Common myeloid progenitor, CD34-positive (primary cell): Measurements from ENCODE around the gene SDK1.

Experiments
- CTCF ChIA-PET: fragments of 350-600 bp; sonication (Branson Sonifier 250); formaldehyde crosslinking; loops from one replicate; lab custom pipeline; 2021; ENCODE audit warnings: antibody characterized with exemption; lab: Charles Lee
- POLR2A ChIA-PET: fragments of 350-600 bp; sonication (Branson Sonifier 250); formaldehyde crosslinking; loops from one replicate; lab custom pipeline; 2021; ENCODE audit warnings: antibody characterized with exemption; lab: Charles Lee
- DNase-seq, 3 donors: peaks; one replicate each; pipeline versions ENCODE4 v3.0.0 to v3.0.0-alpha.2; 2013
- H3K27ac ChIP-seq, 2 experiments: 1 replicate in 1 of 2; 2 replicates in 1 of 2; pipeline ENCODE4 v1.7.0; 2013; ENCODE audit warnings: inconsistent platforms in 2 of 2, low read length in 2 of 2, mild to moderate bottlenecking in 2 of 2, low read depth in 1 of 2, moderate library complexity in 1 of 2; ENCODE audit not compliant: severe bottlenecking in 2 of 2, insufficient read depth in 1 of 2, poor library complexity in 1 of 2
- H3K27me3 ChIP-seq, 5 experiments: replicated peaks in 2 of 5; 1 replicate in 3 of 5; 2 replicates in 2 of 5; pipeline versions ENCODE4 v1.6.1 to v1.7.0; 2013; ENCODE audit warnings: low read length in 4 of 5, mild to moderate bottlenecking in 2 of 5, moderate library complexity in 2 of 5, inconsistent platforms in 1 of 5; ENCODE audit not compliant: insufficient read depth in 5 of 5, control insufficient read depth in 4 of 5
- H3K36me3 ChIP-seq, 4 experiments: 1 replicate in 2 of 4; 2 replicates in 2 of 4; pipeline versions ENCODE4 v1.6.1 to v1.7.0; 2013; ENCODE audit warnings: low read length in 3 of 4, control low read depth in 1 of 4, mild to moderate bottlenecking in 1 of 4; ENCODE audit not compliant: control insufficient read depth in 4 of 4, insufficient read depth in 4 of 4
- H3K4me1 ChIP-seq, 4 experiments: 1 replicate in 3 of 4; 2 replicates in 1 of 4; pipeline versions ENCODE4 v1.6.1 to v1.7.1; 2013; ENCODE audit warnings: low read length in 3 of 4, mild to moderate bottlenecking in 3 of 4, control low read depth in 1 of 4, inconsistent platforms in 1 of 4, moderate library complexity in 1 of 4; ENCODE audit not compliant: control insufficient read depth in 4 of 4, insufficient read depth in 4 of 4; ENCODE audit errors: control extremely low read depth in 1 of 4
- H3K4me3 ChIP-seq, 7 experiments: 1 replicate in 4 of 7; 2 replicates in 3 of 7; pipeline versions ENCODE4 v1.5.1 to v1.7.0; 2013; ENCODE audit warnings: mild to moderate bottlenecking in 7 of 7, low read length in 6 of 7, moderate library complexity in 6 of 7, inconsistent platforms in 2 of 7, low read depth in 2 of 7, control low read depth in 1 of 7; ENCODE audit not compliant: insufficient read depth in 4 of 7, control insufficient read depth in 1 of 7; ENCODE audit errors: extremely low read depth in 1 of 7
- H3K9me3 ChIP-seq, 5 experiments: 1 replicate in 4 of 5; 2 replicates in 1 of 5; pipeline versions ENCODE4 v1.6.1 to v1.7.1; 2013; ENCODE audit warnings: low read length in 4 of 5, mild to moderate bottlenecking in 2 of 5, inconsistent platforms in 1 of 5, low read depth in 1 of 5, moderate library complexity in 1 of 5; ENCODE audit not compliant: control insufficient read depth in 4 of 5, insufficient read depth in 2 of 5; ENCODE audit errors: control extremely low read depth in 1 of 5
- WGBS: methylation state at CpG from one replicate; pipeline ENCODE4 v1.1.5; 2013; ENCODE audit not compliant: insufficient coverage; 5-methylcytosine and 5-hydroxymethylcytosine counted together

Gene SDK1

GRCh38 chr7:3551536-3551935, 250.5 kb downstream of the SDK1 start:
- Histone ChIP-seq H3K36me3 (no peaks in the 10 kb centered on the region), H3K27ac (no peak overlapping the region), H3K4me1 (no peaks in the 10 kb centered on the region), H3K27me3 (peaks cover 0 to 3% (median 0%) of the 10 kb centered on the region in 5 experiments), H3K4me3 (no peak overlapping the region), H3K9me3 (peaks cover 0 to 5% (median 0%) of the 10 kb centered on the region in 5 experiments)
- POLR2A ChIA-PET = no interaction called here
- no CpG with 5 or more reads among the region's 6 CpGs for WGBS
- DNase-seq = no peak
- CTCF ChIA-PET = no interaction called here

- ChIA-PET POLR2A (no interaction called here), CTCF (no interaction called here)
- no peaks in the 10 kb centered on the region for H3K36me3 ChIP-seq
- peaks cover 0 to 5% (median 0%) of the 10 kb centered on the region in 5 experiments for H3K9me3 ChIP-seq
- no peaks in the 10 kb centered on the region for H3K4me1 ChIP-seq
- H3K27me3 ChIP-seq = peaks cover 0 to 3% (median 0%) of the 10 kb centered on the region in 5 experiments
- no peak for DNase-seq
- no peak overlapping the region for H3K4me3 ChIP-seq
- 100% methylated on average over 1 of the region's 1 CpG for WGBS
- no peak overlapping the region for H3K27ac ChIP-seq
These were observed 251.4 kb downstream of the SDK1 start for GRCh38 chr7:3552499-3552898.

GRCh38 chr7:3558400-3558799, 257.3 kb downstream of the SDK1 start:
- no peaks in the 10 kb centered on the region for H3K27me3 ChIP-seq
- no peak overlapping the region for H3K27ac ChIP-seq
- CTCF ChIA-PET = no interaction called here
- WGBS = no CpG with 5 or more reads among the region's 2 CpGs
- no peak overlapping the region for H3K4me3 ChIP-seq
- POLR2A ChIA-PET = no interaction called here
- DNase-seq = no peak
- H3K36me3 ChIP-seq = no peaks in the 10 kb centered on the region
- H3K4me1 ChIP-seq = no peaks in the 10 kb centered on the region
- peaks cover 0 to 5% (median 0%) of the 10 kb centered on the region in 5 experiments for H3K9me3 ChIP-seq

GRCh38 chr7:3559278-3559677, 258.2 kb downstream of the SDK1 start:
- Histone ChIP-seq H3K27me3 (no peaks in the 10 kb centered on the region), H3K4me3 (no peak overlapping the region), H3K4me1 (no peaks in the 10 kb centered on the region), H3K36me3 (no peaks in the 10 kb centered on the region), H3K9me3 (peaks cover 0 to 1% (median 0%) of the 10 kb centered on the region in 5 experiments), H3K27ac (no peak overlapping the region)
- no CpG with 5 or more reads among the region's 3 CpGs for WGBS
- peak in 1 of 3 donors; percentile 12 for DNase-seq
- ChIA-PET POLR2A (no interaction called here), CTCF (no interaction called here)

GRCh38 chr7:3560495-3560894, 259.4 kb downstream of the SDK1 start:
- 83% methylated on average over 3 of the region's 6 CpGs for WGBS
- H3K27ac ChIP-seq = no peak overlapping the region
- CTCF ChIA-PET = interaction anchor here (0.5 kb wide), 1 partner anchor 1320 kb away, joined by 3 read pairs; no protein-coding TSS in a partner anchor
- no peaks in the 10 kb centered on the region for H3K4me1 ChIP-seq
- POLR2A ChIA-PET = no interaction called here
- DNase-seq = no peak
- H3K36me3 ChIP-seq = no peaks in the 10 kb centered on the region
- no peaks in the 10 kb centered on the region for H3K27me3 ChIP-seq
- no peaks in the 10 kb centered on the region for H3K9me3 ChIP-seq
- no peak overlapping the region for H3K4me3 ChIP-seq

GRCh38 chr7:3561932-3562331, 260.9 kb downstream of the SDK1 start:
- WGBS = 98% methylated on average over 4 of the region's 5 CpGs
- ChIA-PET POLR2A (no interaction called here), CTCF (no interaction called here)
- H3K4me3 ChIP-seq = no peak overlapping the region
- no peak for DNase-seq
- peaks cover 0 to 2% (median 0%) of the 10 kb centered on the region in 5 experiments for H3K27me3 ChIP-seq
- H3K27ac ChIP-seq = no peak overlapping the region
- no peaks in the 10 kb centered on the region for H3K9me3 ChIP-seq
- H3K36me3 ChIP-seq = no peaks in the 10 kb centered on the region
- H3K4me1 ChIP-seq = no peaks in the 10 kb centered on the region

- H3K4me3 ChIP-seq = no peak overlapping the region
- ChIA-PET CTCF (no interaction called here), POLR2A (no interaction called here)
- no peaks in the 10 kb centered on the region for H3K9me3 ChIP-seq
- H3K36me3 ChIP-seq = no peaks in the 10 kb centered on the region
- DNase-seq = no peak
- no peaks in the 10 kb centered on the region for H3K4me1 ChIP-seq
- H3K27me3 ChIP-seq = peaks cover 0 to 2% (median 0%) of the 10 kb centered on the region in 5 experiments
- no CpG with 5 or more reads among the region's 3 CpGs for WGBS
- no peak overlapping the region for H3K27ac ChIP-seq
These were observed 263.2 kb downstream of the SDK1 start for GRCh38 chr7:3564231-3564630.
